GM19328 (cell line): ENCODE data around the gene FKBP10.
"Not testable (repeated sequence)": the region's sequence is repeated elsewhere in the genome, so short reads cannot be mapped to it uniquely, and the experiment has no call there.

ENCODE experiments used
- ATAC-seq: cut with Tn5 transposase; IDR thresholded peaks from one replicate; pipeline ENCODE4 v1.9.1; 2021; ENCODE audit warnings: mild to moderate bottlenecking, moderate library complexity; ENCODE audit not compliant: unreplicated experiment

The FKBP10 gene

DNA sequence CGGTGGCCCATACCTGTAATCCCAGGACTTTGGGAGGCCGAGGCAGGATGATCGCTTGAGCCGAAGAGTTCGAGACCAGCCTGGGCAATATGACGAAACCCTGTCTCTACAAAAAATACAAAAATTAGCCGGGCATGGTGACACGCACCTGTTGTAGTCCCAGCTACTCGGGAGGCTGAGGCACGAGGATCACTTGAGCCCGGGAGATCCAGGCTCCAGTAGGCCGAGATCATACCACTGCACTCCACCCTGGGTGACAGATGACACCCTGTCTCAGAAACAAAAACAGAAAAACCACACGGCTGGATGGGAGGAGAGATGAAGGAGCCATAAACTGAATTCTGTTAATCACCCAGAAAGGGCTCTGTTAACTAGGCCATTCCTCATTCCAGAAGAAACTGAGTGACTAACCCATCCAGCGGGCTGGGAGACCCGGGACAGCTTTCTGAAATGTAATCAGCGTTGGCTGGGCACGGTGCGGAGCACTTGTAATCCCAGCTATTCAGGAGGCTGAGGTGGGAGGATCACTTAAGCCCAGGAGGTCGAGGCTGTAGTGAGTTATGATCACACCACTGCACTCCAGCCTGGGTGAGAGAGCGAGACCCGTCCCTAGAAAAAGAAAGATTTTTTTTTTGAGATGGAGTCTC lies 23.9 kb downstream of the FKBP10 start:
- ATAC-seq, result no peak

DNA sequence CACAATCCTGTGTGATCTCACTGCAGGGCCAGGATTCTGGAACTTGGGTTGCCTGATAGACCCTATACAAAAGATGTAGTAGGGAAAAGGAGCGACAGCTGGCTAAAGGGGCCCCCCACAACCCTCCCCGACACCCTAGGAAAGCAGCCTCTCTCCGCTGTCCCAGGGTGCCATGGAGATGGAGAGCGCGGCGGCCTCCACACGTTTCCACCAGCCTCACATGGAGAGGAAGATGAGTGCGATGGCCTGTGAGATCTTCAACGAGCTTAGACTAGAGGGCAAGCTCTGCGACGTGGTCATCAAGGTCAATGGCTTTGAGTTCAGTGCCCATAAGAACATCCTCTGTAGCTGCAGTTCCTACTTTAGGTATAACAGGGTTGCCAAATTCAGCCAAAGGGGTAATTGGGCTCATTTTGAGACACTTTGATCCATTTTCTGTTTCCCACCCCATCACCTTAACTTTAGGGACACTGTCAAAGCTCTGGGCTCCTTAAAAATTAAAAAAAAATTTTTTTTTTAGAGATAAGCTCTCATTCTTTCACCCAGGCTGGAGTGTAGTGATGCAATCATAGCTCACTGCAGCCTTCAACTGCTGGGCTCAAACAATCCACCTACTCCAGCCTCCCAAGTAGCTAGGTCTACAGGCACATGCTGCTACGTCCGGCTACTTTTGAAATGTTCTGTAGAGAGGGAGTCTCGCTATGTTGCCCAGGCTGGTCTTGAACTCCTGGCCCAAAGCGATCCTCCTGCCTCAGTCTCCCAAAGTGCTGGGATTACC lies 25.1 kb downstream of the FKBP10 start, which contains the start of gene KLHL10:
Gene KLHL10, plus strand, starts transcription at position 65 of the 778 bp plus-strand sequence. Its CDS starts 108 bp downstream, at position 173.
- ATAC-seq, result no peak

DNA sequence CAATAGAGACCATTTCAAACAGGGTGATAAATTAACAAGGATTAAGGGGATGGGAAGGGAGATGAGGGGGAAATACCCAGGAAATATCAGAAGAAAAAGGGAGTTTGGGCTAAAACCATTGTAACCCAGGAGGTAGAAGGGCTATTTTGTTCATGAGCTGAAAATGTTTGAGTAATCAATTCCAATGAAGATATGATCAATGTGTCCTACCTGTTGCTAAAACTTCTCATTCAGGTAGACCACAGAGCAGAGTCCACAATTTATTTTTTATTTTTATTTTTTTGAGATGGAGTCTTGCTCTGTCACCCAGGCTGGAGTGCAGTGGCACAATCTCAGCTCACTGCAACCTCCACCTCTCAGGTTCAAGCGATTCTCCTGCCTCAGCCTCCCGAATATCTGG lies 26.6 kb downstream of the FKBP10 start:
- not testable (repeated sequence) for ATAC-seq

DNA sequence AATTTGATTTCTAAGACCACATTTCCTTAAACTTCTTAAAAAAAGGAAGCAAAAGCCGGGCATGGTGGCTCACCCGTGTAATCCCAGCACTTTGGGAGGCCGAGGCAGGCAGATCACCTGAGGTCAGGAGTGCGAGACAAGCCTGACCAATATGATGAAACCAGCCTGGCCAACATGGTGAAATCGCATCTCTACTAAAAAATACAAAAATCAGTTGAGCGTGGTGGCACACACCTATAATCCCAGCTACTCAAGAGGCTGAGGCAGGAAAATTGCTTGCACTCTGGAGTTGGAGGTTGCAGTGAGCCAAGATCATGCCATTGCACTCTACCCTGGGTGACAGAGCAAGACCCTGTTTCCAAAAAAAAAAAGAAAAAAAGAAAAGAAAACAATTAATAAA lies 28.0 kb downstream of the FKBP10 start:
- not testable (repeated sequence) for ATAC-seq

DNA sequence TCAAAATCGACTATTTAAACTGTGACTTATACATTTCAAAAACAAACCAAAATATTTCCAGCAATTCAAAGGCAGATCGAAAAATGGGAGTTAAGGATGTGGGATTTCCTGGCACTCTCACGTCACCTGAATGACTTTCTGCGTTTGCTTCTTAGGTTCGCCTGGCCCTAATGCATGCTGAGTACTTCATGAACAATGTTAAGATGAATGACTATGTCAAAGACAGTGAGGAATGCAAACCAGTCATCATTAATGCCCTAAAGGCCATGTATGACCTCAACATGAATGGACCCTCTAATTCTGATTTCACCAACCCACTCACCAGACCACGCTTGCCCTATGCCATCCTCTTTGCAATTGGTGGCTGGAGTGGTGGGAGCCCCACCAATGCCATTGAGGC lies 32.2 kb downstream of the FKBP10 start:
- ATAC-seq, result no peak

DNA sequence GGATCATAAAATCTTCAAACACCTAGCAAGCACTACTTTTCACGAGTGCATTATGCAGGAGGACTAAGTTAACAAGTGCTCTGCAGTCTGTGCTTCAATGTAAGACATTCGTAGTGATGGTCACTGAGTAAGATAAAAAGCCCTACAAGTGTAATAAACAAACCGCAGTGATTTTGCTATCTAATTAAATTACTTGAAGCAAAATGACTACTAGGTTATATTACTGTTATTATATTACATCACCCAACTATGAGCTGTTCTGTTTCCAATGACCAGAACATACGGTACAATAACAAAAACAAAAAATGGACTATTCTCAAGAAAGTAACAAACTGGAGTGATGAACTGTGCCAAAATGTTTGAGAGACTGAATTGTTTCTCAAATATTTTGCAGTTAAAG lies 36.0 kb downstream of the FKBP10 start:
- no peak for ATAC-seq

DNA sequence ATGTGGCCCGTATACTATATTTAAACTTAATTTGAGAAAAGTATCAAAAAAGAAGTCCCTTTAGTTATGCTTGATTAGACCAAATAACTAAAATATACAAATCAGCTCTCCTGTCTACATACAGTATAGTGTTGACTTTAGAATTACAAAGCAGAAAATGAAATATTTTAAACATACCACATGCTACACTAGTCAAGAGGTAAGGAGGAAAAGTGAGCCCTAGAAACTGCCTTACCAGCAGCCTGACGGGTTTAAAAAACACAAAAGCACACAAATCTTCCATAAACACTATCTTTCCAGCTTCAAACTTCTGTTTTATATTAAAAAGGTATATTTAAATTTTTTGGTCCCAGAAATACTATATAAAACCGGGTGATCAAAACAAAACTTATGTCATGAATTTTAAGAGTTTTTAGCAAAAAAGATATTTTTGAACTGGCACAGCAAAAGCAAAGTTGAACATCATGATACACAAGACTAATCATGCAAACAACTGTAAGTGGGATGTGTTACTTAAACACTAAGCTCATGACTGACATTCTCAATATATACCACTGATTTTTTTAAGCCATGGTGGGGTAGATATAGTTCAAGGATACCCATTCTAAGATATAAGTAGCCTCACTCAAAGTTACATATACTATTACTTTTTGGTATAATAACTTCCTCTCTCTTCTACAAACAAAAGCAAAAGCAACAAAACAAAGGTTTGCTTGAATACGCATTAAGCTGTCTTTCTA lies 36.6 kb downstream of the FKBP10 start:
- no peak for ATAC-seq

DNA sequence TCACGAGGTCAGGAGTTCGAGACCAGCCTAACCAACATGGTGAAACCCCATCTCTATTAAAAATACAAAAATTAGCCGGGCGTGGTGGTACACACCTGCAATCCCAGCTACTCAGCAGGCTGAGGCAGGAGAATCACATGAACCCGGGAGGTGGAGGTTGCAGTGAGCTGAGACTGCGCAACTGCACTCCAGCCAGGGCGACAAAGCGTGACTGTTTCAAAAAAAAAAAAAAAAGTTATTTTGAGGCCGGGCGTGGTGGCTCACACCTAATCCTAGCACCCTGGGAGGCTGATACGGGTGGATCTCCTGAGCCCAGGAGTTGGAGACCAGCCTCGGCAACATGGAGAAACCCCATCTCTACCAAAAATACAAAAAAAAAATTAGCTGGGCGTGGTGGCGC lies 38.6 kb downstream of the FKBP10 start:
- not testable (repeated sequence) for ATAC-seq

DNA sequence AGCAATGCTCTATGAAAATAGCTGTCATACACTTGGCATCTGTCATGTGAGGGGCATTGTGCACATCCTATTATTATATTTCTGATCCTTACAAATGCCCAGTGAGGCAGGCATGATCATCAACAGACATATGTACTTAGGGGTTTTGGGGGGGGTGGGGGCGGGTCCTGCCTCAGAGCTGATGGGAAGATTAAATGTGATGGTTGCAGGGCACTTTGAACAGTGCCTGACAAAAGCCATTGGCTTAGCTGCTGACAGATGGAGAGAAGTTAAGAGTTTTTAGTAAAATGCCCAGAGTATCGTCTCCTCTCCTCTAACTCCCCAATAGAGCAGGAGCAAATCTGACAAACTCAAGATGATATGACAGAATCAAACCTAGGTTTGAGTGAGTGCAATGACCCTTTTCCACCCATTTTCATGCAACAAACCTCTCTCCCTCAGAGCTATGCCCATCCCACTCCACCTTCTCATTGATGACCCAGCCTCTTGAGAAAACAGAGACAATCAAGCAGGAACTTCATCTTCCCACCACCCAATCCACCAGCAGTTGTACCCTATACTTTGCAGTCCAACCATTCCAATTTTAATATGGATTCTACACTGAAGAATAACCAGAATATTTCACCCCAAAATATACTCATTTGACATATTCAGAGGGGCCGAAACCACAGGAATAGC lies 47.6 kb downstream of the FKBP10 start:
- no peak for ATAC-seq

DNA sequence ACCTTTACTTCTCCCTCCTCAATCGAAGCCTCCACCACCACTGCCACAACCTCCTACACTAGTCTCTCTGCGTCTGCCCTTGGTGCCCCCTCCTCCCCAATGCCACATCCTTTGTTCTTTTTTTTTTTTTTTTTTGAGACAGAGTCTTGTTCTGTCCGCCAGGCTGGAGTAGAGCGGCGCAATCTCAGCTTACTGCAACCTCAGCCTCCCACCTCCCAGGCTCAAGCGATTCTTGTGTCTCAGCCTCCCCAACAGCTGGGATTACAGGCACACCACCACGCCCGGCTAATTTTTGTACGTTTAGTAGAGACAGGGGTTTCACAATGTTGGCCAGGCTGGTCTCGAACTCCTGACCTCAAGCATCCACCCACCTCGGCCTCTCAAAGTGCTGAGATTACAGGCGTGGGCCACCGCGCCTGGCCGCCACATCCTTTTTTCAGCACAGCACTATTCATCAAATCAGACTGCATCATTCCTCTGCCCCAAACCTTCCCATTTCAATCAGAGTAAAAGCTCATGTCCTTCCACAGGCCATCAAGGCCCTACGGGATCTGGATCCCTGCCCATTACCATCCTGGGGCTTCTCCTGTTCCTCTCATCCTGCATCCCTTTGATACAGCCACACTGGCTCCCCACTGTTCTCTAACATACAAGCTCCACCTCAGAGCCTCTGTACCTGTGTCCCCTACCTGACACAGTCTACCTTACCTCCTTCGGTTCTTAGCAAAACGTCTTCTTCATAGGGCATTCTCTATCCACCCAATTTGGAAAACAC lies 50.5 kb downstream of the FKBP10 start:
- no peak for ATAC-seq

DNA sequence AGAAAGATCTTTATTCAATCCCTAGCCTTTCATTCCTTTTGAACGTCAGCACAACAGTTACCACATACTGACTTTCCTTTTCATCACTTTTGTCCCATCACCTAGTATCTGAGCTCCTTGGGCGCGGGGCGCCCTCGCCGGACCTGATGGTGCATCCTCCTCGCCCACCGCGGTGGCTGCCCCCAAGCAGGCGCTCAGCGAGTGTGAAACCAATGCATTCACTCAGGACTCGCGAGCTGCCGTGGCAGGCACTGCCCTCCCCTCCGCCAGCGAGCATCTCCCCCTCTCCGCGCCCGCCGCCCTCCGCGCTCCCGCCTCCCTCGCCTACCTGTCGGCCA lies 51.7 kb downstream of the FKBP10 start:
- no peak for ATAC-seq

DNA sequence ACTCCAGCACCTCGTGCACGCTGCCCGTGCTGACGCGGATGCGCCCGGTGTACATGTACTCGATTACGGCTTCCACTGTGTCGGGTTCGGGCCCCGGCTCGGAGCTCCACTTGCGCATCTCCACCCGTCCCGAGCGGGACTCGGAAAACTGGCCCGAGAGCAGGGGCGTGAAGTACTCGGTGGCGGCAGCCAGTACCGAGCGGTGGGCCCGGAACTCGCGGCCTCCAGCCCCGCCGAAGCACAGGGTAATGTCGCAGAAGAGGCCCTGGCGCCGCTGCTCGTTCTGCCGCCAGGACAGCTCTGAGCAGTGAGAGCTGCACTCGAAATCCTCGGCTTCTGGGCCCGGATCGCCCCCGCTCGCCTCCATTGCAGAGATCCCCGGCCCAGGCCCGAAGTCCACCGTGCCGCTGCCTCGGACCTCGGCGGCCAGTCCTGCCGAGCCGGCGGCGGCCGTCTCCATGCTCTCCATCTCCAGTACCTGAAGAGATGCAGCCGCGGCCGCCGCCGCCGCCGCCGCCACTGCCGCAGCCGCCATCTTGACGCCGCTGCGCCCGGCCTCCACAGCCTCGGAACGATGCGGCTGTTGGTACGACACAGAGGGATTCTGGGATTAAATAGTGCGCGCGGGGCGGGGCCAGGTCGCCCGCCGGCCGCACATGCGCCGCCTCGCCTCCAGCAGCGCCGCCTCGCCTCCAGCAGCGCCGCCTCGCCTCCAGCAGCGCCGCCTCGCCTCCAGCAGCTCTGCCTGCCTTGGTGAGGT lies 52.2 kb downstream of the FKBP10 start, which contains the start of gene KLHL11:
Gene KLHL11, minus strand, starts transcription at position 588 of the 760 bp plus-strand sequence. Its CDS starts 53 bp downstream, at position 535.
- peak; percentile 86 for ATAC-seq

DNA sequence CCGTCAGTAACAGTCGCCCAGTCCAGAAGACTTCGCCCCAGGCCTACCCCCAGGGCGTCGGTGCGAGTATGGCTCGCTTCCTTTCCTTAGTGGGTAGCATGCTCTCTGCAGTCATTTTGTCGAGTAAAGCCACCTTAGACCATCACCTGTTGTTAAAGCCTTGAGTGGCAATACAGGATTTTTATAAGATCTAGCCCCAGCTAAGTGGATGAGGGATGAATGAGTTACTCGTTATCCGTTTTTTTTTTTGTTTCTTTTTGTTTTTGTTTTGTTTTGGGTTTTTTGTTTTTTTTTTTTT lies 52.7 kb downstream of the FKBP10 start:
- ATAC-seq, result no peak

DNA sequence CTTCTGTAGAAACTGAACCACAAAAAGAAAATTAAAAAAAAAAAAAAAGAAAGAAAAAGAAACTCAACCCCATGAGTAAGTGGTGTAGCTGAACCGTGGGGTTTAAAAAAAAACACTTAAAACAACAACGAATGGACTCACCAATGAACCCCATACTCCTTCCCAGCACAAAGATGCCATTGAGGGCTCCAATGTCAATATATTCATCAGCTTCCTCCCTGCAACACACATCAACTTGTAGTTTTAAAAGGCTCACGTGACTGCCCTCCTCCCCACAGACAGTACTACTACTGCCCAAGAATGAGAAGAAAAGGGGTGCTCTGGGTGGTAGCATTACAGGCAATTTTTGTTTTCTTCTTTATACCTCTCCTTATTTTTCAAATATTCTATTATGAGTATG lies 55.8 kb downstream of the FKBP10 start:
- ATAC-seq, result no peak

DNA sequence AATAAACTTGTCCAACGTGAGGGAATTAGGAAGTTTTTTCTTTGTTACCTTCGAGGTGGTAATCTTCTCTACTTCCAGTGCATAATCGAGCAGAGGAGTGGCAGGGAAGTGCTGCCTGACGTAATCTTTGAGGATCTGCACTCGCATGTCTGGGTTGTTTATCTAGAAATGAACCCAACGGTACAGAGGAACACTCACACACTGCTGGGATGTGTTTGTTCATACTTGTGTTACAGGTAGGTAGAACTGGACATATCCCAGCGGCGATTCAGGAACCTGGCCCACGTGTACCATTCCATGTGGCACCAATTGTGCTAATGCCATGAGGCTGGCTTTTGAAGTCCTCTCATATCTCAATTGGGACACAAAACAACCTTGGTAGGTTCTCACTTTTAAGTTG lies 56.6 kb downstream of the FKBP10 start:
- ATAC-seq, result no peak

DNA sequence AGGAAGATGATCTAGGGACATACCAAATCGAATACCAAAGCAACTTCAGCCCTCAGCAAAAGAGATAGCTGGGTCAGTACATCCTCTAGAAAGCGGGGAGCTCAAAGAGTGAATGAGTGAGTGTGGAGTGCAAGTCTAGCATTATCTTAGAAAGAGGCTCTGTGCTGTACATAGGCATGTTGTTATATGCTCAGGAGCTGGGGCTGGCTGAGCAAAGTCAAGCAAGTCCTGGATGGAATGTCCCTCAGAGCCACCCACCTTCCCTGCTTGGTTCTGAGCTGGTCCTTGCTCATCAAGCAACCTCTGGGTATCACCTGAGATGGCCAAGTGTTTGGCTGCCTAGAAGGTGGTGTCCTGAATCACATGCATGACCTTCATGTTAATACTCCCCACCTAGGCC lies 57.3 kb downstream of the FKBP10 start:
- no peak for ATAC-seq

DNA sequence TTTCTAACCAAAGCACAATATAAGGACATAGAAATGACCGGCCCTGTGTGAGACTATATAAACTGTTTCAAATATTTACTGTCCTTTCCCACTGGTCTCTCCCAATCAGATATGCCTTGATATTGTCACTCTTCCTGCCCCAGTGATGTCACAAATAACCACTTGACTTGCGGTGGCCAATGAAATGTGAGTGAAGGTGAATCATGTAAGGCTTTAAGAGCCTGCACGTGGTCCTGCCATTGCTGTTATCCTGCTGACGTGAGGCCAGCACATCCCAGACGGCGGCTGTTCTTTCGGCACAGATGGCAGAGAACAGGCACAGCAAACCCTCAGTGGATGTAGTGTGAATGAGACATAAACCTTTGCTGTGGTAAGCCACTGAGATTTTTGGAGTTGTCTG lies 57.8 kb downstream of the FKBP10 start:
- no peak for ATAC-seq

DNA sequence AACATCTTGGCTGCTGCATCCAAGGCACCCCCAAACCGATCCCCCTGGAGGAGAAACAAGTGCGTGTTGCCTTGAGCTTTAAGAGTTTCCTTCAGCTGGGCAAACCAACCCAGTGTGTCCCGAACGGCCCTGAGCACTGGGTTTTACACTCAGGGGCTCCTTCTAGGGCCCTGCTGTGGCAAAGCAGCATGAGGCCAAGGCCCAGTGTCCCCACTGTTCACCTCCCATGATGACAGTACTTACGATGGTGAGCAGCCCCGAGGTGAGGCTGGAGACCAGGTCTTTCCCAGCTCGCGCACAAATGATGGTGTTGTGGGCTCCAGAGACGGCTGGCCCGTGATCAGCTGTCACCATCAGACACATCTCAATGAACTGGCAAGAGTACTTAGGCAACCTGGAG lies 59.0 kb downstream of the FKBP10 start:
- ATAC-seq, result no peak
